Measurements from ENCODE around the gene CHCHD4.

The CHCHD4 gene

GRCh38 chr3:14145670-14146380 lies 21.2 kb upstream of the CHCHD4 start:
- Histone ChIP-seq H3K4me1 (ENCODE audit: insufficient read depth, low read length) (peaks cover 18% of the 10 kb centered on the region), H2AFZ (ENCODE audit: low read depth, low read length) (no peak overlapping the region), H3K36me3 (ENCODE audit: insufficient read depth, low read length) (peaks cover 61% of the 10 kb centered on the region), H3K4me3 (ENCODE audit: low read length) (no peak overlapping the region), H3K27me3 (ENCODE audit: insufficient read depth, low read length) (no peaks in the 10 kb centered on the region), H3K9me3 (ENCODE audit: low read length) (no peaks in the 10 kb centered on the region)

GRCh38 chr3:14145236-14145635 lies 20.6 kb upstream of the CHCHD4 start:
- Histone ChIP-seq H3K27me3 (ENCODE audit: insufficient read depth, low read length) (no peaks in the 10 kb centered on the region), H3K9me3 (ENCODE audit: low read length) (no peaks in the 10 kb centered on the region), H2AFZ (ENCODE audit: low read depth, low read length) (no peak overlapping the region), H3K36me3 (ENCODE audit: insufficient read depth, low read length) (peaks cover 56% of the 10 kb centered on the region), H3K4me3 (ENCODE audit: low read length) (no peak overlapping the region), H3K4me1 (ENCODE audit: insufficient read depth, low read length) (peaks cover 18% of the 10 kb centered on the region)

GRCh38 chr3:14144423-14145075 lies 19.9 kb upstream of the CHCHD4 start:
- Histone ChIP-seq H3K27me3 (ENCODE audit: insufficient read depth, low read length) (no peaks in the 10 kb centered on the region), H3K36me3 (ENCODE audit: insufficient read depth, low read length) (peaks cover 56% of the 10 kb centered on the region), H3K4me3 (ENCODE audit: low read length) (no peak overlapping the region), H2AFZ (ENCODE audit: low read depth, low read length) (no peak overlapping the region), H3K4me1 (ENCODE audit: insufficient read depth, low read length) (peaks cover 18% of the 10 kb centered on the region), H3K9me3 (ENCODE audit: low read length) (no peaks in the 10 kb centered on the region)

GRCh38 chr3:14143271-14144225 lies 18.9 kb upstream of the CHCHD4 start:
- Histone ChIP-seq H3K36me3 (ENCODE audit: insufficient read depth, low read length) (peaks cover 60% of the 10 kb centered on the region), H2AFZ (ENCODE audit: low read depth, low read length) (no peak overlapping the region), H3K4me1 (ENCODE audit: insufficient read depth, low read length) (peaks cover 18% of the 10 kb centered on the region), H3K27me3 (ENCODE audit: insufficient read depth, low read length) (no peaks in the 10 kb centered on the region), H3K4me3 (ENCODE audit: low read length) (no peak overlapping the region), H3K9me3 (ENCODE audit: low read length) (no peaks in the 10 kb centered on the region)

GRCh38 chr3:14142567-14143270 lies 18.0 kb upstream of the CHCHD4 start:
- Histone ChIP-seq H3K36me3 (ENCODE audit: insufficient read depth, low read length) (peaks cover 54% of the 10 kb centered on the region), H3K4me1 (ENCODE audit: insufficient read depth, low read length) (peaks cover 18% of the 10 kb centered on the region), H2AFZ (ENCODE audit: low read depth, low read length) (no peak overlapping the region), H3K4me3 (ENCODE audit: low read length) (no peak overlapping the region), H3K27me3 (ENCODE audit: insufficient read depth, low read length) (no peaks in the 10 kb centered on the region), H3K9me3 (ENCODE audit: low read length) (no peaks in the 10 kb centered on the region)

GRCh38 chr3:14141602-14142341 lies 17.1 kb upstream of the CHCHD4 start:
- Histone ChIP-seq H3K4me3 (ENCODE audit: low read length) (no peak overlapping the region), H3K36me3 (ENCODE audit: insufficient read depth, low read length) (peaks cover 55% of the 10 kb centered on the region), H3K9me3 (ENCODE audit: low read length) (no peaks in the 10 kb centered on the region), H2AFZ (ENCODE audit: low read depth, low read length) (no peak overlapping the region), H3K27me3 (ENCODE audit: insufficient read depth, low read length) (no peaks in the 10 kb centered on the region), H3K4me1 (ENCODE audit: insufficient read depth, low read length) (peaks cover 18% of the 10 kb centered on the region)

GRCh38 chr3:14141144-14141543 lies 16.5 kb upstream of the CHCHD4 start:
- Histone ChIP-seq H2AFZ (ENCODE audit: low read depth, low read length) (no peak overlapping the region), H3K9me3 (ENCODE audit: low read length) (no peaks in the 10 kb centered on the region), H3K36me3 (ENCODE audit: insufficient read depth, low read length) (peaks cover 53% of the 10 kb centered on the region), H3K4me3 (ENCODE audit: low read length) (no peak overlapping the region), H3K27me3 (ENCODE audit: insufficient read depth, low read length) (no peaks in the 10 kb centered on the region), H3K4me1 (ENCODE audit: insufficient read depth, low read length) (peaks cover 18% of the 10 kb centered on the region)

GRCh38 chr3:14140668-14141067 lies 16.0 kb upstream of the CHCHD4 start:
- Histone ChIP-seq H3K36me3 (ENCODE audit: insufficient read depth, low read length) (peaks cover 53% of the 10 kb centered on the region), H3K4me1 (ENCODE audit: insufficient read depth, low read length) (peaks cover 18% of the 10 kb centered on the region)

GRCh38 chr3:14139771-14140170 lies 15.1 kb upstream of the CHCHD4 start:
- no peak overlapping the region for H3K4me3 ChIP-seq (ENCODE audit: low read length)
- no peaks in the 10 kb centered on the region for H3K9me3 ChIP-seq (ENCODE audit: low read length)
- H3K36me3 ChIP-seq (ENCODE audit: insufficient read depth, low read length), result peaks cover 56% of the 10 kb centered on the region
- no peaks in the 10 kb centered on the region for H3K27me3 ChIP-seq (ENCODE audit: insufficient read depth, low read length)
- peaks cover 11% of the 10 kb centered on the region for H3K4me1 ChIP-seq (ENCODE audit: insufficient read depth, low read length)
- no peak overlapping the region for H2AFZ ChIP-seq (ENCODE audit: low read depth, low read length)

More at GRCh38 chr3:14140668-14141067, 16.0 kb upstream of the CHCHD4 start:
- H3K4me3 ChIP-seq (ENCODE audit: low read length), result no peak overlapping the region
- H3K27me3 ChIP-seq (ENCODE audit: insufficient read depth, low read length), result no peaks in the 10 kb centered on the region
- H3K9me3 ChIP-seq (ENCODE audit: low read length), result no peaks in the 10 kb centered on the region
- H2AFZ ChIP-seq (ENCODE audit: low read depth, low read length), result no peak overlapping the region

GRCh38 chr3:14138878-14139655 lies 14.4 kb upstream of the CHCHD4 start:
- Histone ChIP-seq H3K27me3 (ENCODE audit: insufficient read depth, low read length) (no peaks in the 10 kb centered on the region), H3K4me1 (ENCODE audit: insufficient read depth, low read length) (peaks cover 4% of the 10 kb centered on the region), H3K36me3 (ENCODE audit: insufficient read depth, low read length) (peaks cover 63% of the 10 kb centered on the region), H3K4me3 (ENCODE audit: low read length) (no peak overlapping the region), H3K9me3 (ENCODE audit: low read length) (no peaks in the 10 kb centered on the region), H2AFZ (ENCODE audit: low read depth, low read length) (no peak overlapping the region)

GRCh38 chr3:14138109-14138877 lies 13.6 kb upstream of the CHCHD4 start:
- H3K9me3 ChIP-seq (ENCODE audit: low read length), result no peaks in the 10 kb centered on the region
- H3K27me3 ChIP-seq (ENCODE audit: insufficient read depth, low read length), result no peaks in the 10 kb centered on the region
- H3K4me3 ChIP-seq (ENCODE audit: low read length), result no peak overlapping the region
- peaks cover 67% of the 10 kb centered on the region for H3K36me3 ChIP-seq (ENCODE audit: insufficient read depth, low read length)
- H2AFZ ChIP-seq (ENCODE audit: low read depth, low read length), result no peak overlapping the region
- H3K4me1 ChIP-seq (ENCODE audit: insufficient read depth, low read length), result no peaks in the 10 kb centered on the region
